Germinal center (tissue), 1 donor: ENCODE results near the gene CYP26C1.

Experiments used
- DNase-seq: peaks from one replicate; pipeline ENCODE4 v3.0.0; 2012; ENCODE audit warnings: mixed read lengths, low spot score

Gene CYP26C1, protein sequence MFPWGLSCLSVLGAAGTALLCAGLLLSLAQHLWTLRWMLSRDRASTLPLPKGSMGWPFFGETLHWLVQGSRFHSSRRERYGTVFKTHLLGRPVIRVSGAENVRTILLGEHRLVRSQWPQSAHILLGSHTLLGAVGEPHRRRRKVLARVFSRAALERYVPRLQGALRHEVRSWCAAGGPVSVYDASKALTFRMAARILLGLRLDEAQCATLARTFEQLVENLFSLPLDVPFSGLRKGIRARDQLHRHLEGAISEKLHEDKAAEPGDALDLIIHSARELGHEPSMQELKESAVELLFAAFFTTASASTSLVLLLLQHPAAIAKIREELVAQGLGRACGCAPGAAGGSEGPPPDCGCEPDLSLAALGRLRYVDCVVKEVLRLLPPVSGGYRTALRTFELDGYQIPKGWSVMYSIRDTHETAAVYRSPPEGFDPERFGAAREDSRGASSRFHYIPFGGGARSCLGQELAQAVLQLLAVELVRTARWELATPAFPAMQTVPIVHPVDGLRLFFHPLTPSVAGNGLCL

DNA sequence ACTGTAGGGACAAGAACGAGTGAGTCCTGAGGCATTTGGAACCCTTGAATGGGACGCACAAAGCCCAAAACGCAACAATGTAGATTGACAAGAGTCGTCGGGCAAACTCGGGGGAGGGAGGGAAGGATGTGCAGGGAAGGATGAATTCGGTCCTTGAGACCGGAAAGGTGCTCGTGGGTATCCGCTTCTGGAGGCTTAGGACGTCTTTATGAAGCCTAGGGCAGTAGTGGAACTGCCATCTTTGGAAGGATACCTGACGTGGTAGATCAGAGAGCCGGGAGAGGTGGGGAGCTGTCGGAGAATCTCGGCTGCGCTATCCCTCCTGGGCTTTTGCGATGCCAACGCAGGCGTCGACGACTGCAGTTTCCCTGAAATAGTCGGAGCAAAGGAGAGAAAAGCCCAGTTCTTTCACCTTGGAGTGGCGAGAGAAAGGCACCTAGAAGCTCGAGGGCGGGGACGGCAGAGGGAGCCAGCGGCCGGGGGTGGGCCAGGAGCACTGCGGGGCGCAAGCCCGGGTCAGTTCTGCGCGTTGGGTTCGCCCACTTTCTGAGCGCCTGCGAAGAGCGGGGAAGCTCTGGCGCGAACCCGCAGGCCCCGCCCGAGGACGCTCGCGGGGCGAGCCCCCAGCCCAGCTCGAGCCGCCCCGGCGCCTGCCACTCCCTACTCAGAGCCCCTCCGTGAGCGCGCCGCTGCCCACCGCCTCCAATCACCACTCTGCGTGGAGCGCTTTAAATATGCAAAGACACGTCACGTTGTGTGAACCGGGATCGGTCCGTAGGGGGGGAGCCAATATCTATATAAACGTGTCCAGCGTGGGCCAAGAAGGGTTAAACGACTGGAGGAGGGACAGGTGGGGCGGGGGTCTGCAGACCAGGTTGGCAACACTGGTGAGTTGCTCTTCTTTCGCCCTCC, at the start of gene CYP26C1:
TSS of gene CYP26C1 (plus strand) at position 824 of the 912 bp plus-strand sequence. CDS start 466 bp downstream, outside the sequence.
- no peak for DNase-seq

DNA sequence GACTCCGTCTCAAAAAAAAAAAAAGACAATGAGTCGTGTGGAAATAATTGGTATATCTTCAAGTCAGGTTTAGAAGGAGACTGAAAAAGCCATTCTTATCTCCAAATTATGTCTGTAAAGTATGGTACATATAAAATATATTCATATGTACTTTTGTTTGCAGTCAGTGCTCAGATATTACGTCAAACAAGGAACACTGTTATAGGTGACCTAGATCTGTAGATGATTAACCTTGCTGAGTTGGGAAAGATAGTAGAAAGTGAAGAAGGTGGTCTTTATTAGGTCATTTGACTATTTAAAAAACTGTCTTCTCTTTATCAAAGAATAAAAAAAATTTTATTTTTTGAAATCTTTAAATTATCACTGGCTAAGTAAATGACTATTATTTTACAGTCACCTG, 44.9 kb upstream of the CYP26C1 start:
- no peak for DNase-seq

DNA sequence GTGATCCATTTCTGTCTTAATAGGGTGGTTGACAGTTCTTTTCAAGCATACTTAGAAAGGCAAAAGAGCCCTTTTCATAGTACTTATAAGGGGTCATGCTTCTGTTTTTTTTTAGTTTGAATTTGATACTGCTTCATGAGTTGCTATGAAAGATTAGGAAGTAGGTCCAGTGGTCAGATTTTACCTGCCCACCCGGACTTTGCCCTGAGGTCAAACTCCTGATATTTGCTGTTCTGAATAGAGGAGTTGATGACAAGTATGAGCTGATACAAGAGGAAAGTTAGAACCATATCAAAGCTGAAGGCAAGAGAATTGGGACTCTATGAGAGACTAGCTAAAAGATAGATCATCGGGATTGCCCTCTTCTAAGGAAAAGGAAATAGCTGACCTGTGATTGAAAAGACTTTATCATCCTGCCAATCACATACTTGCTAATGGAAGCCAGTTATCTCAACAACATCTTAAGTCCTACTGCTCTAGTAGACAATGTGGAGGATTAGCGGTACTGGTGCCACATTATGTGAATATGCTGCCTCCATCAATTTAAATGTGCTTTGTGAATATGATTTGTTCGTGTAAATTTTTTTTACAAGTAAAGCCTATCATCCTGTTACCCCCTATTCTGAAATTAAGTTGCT, 37.5 kb upstream of the CYP26C1 start:
- DNase-seq, result no peak

DNA sequence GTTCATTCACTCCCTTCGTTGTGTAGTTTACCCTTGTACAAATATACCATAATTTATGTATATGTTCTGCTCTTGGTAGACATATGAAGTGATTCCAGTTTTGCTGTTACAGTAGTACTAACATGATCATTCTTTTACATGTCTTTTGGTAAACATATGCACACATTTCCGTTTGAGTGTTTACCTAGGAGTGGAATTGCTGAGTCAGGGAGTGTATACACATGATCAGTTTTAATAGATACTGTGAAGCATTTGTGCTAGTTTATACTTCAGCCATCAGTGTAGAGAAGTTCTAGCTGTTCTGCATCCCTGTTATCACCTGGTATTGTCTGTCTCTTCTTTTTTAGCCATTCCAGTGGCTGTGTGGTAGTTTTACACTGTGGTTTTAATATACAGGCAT, 34.5 kb upstream of the CYP26C1 start:
- no peak for DNase-seq

DNA sequence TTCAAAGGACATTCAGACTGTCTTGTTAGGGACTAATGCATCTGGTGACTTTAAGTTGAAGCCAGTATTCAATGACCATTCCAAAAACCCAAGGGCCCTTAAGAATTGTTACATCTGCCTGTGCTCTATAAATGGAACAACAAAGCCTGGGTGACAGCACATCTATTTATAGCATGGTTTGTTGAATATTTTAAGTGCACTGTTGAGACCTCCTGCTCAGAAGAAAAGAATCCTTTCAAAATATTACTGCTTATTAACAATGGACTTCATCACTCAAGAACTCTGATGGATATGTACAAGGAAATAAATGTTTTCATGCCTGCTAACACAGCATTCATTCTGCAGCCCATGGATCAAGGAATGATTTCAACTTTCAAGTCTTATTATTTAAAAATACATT, 33.1 kb upstream of the CYP26C1 start:
- DNase-seq, result no peak

DNA sequence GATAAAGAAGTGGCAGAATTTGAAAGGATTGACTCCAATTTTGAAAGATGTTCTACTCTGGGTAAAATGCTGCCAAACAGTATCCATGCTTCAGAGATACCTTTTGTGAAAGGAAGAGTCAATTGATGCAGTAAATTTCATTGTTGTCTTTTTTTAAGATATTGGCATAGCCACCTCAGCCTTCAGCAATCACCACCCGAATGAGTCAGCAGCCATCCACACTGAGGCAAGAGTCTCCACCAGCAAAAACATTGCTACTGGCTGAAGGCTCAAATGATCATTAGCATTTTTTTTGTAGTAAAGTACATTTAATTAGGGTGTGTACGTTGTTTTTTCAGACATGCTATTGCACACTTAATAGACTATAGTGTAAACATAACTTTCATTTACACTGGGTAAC, 31.7 kb upstream of the CYP26C1 start:
- no peak for DNase-seq

DNA sequence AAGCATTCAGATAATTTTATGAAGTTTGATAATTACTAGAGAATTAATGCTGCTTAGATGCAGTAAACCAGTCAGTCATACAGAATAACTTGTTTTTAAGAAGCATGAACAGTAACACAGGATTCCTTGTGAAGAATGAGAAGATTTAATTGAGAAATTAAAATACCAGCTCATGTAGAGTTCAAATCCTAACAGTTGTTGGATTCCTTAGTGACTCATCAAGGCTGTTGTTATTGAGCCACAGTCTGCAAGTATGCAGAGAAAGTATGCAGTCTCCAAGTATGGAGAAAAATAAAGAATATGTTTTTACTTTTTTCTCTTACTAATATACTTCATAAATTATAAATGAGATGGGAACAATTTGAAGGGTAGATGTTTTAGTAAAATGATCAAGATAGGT, 30.2 kb upstream of the CYP26C1 start:
- DNase-seq, result no peak

DNA sequence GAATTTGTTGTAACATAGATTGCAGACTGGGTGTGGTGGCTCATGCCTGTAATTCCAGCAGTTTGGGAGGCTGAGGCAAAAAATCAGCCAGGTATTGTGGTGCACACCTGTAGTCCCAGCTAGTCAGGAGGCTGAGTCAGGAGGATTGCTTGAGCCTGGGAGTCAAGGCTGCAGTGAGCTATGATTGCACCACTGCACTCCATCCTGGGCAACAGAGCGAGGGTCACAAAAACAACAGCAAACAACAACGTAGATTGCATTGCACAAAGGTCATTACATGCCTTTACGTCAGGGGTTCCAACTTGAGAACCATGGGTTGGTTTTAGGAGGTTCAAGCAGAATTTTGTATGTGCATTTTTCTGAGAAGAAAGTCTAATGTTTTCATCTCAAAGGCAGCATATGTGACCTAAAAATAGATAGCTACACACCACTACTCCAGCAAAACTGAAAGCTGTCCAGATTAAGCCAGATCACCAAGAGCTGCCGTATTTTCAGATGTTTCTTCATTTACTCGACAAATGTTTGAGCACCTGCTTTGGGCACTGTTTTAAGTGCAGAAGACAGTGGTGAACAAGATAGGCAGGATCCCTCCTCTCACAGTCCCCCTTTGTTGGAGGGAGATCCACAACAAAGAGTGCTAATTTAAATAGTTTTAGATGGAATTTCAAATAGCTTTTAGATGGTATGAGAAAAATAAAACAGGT, 28.3 kb upstream of the CYP26C1 start:
- DNase-seq, result no peak

DNA sequence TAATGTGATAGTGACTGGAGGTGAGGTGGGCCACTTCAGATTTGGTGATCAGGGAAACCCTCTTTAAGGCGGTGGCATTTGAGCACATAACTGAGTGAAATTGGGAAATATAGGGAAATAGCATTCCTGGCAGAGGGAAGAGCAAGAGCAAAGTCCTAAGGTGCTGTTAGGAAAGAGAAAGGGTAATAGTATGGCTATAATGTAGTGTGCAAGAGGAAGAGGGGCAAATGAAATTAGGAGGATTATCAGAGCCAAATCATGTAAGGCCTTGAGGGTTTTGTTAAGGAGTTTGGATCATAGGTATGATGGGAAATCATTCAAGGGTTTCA, 27.8 kb upstream of the CYP26C1 start:
- DNase-seq, result no peak

DNA sequence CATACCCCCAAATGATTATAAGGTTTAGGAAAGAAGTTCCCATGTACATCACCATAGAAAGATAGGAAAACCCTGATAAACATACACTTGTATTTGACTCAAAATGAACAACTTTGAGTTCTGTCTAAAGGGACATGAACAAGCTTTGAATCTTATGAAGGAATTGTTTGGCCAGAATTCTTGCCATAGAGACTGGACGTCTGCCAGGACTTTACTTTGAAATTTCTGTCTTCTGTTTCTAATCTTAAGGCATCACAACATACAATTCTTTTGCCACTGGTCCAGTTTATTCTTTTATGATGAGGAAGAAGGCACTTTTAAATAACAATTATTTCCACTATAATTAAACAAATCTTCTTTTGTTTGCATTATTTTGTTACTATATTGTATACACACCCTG, 26.2 kb upstream of the CYP26C1 start:
- DNase-seq, result no peak

DNA sequence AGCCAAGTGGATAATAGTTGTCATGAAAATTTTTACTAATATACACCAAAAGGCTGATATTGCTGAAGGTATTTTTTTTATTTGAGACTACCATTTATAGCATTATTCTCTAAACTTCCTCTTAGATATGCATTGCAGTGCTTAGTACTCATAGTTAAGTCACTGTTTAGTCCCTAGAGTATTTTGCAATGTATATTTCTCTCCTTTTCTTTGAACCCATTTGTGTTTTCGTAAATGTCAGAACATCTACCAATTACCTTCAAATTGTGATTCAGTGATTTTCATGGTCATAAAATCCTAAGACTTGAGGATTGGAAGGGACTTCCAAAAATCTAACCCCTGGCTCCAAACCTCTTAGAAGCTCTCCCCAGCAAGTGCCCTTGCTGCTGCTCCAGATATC, 21.5 kb upstream of the CYP26C1 start:
- no peak for DNase-seq

DNA sequence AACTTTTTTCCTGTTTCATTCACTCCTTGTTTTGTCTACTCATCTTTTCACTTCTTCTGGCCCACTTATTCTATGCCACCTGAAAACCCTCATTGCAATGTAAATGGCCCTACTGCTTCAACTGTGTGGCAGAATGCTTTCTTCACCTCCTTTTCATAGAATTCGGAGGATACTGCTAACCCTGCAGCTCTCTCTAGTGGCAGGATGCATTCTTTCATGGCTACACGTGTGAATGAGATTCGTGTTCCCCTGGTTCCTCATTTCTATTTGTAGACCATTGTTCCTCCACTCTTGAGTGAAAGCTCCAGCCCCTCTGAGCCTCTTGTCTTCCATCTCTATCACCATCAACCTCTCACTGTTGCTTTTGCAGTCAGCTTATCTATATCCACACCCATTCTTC, 20.9 kb upstream of the CYP26C1 start:
- DNase-seq, result peak; percentile 41

DNA sequence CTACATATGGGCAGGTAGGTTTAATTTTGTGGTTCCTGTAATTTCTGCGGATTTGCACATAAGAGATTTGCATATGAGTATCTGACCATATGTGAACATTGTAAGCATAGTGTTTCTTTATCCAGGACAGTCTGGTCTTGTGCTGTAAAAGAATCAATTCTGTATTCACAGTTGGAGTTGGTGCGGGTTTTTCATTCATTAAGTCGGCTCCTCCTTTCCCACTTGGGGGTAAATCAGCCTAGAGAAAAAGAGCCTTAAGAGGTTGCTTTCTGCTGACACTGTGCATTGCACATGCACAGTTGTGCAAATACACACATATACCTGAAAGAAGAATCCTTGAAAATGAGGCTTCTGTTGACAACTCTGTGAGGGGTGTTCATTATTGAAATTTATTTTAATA, 6.1 kb upstream of the CYP26C1 start:
- DNase-seq, result no peak

DNA sequence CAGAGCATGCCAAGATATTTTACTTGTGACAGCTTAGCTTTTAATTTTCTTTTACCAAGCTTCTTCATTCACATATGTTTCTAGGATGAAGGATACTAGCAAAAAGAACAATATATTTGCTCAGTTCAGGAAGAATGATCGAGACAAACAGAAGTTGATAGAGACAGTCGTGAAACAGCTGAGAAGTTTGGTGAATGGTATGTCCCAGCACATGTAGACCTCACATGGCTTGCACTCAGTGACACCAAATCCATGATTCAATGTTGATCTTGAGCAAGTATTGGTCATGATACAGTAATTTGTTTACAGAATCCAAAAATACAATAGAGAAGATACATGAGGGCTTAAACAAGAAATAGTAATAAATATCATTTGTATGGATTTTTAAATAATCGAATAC, 2.5 kb upstream of the CYP26C1 start:
- no peak for DNase-seq

DNA sequence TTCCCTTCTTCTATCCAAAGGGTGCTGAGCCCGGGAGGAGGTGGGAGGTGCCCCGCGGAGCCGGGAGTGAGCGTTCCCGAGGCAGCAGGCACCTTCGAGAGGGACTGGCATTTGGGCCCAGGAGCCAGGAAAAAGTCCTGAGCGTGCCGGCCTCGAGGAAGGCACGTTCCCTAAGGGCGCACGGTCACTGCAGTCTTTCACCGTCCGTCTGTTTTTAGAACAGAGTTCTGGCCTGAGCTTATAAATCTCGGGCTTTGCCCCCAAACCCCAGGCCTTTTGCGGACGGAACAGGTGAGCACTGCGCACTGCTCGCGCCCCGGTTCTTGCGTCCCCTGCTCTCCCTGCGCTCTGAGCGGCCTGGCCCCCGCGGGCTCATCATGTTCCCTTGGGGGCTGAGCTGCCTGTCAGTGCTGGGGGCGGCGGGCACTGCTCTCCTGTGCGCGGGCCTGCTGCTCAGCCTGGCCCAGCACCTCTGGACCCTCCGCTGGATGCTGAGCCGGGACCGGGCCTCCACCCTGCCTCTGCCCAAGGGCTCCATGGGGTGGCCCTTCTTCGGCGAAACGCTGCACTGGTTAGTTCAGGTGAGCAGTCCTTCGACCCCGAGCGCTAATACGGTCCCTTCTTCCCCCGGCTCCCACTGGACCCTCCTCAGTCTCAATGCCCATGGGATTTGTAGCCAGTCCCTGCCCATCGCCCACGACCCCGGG, 442 bp downstream of the CYP26C1 start:
- DNase-seq, result no peak

DNA sequence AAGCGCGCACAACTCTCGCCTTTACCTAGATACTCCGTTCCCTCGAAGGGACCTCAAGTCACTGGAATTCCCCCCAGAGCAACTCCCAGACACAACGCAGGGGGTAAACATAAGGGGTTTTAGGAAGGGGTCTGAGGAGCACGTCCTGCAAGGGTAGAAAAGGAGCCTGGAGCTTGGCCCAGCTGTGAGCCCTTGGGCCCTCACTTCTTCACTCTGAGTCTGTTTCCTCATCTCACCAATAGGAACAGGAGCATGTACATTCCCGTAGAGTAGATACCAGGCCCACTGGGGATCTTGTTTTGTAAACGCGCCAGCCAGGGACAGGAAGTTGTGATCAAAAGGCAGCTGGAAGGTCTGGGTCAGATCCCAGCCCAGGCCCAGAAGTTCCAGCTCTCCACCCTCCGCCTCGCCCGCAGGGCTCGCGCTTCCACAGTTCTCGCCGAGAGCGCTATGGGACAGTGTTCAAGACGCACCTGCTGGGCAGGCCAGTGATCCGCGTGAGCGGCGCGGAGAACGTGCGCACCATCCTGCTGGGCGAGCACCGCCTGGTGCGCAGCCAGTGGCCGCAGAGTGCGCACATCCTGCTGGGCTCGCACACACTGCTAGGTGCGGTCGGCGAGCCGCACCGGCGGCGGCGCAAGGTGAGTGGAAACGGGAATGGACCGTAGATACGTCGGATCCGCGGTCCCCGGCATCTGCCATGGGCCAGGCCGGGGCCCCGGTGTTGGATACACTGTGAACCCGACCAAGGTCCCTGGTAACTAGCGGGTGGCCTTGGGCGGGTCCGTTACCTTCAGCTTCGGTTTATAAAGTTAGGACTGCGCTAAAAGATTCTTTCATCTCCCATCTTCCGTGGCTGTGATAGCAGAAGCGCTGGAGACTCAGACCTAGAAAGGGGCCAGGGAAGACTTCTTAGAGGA, 1.3 kb downstream of the CYP26C1 start:
- no peak for DNase-seq

DNA sequence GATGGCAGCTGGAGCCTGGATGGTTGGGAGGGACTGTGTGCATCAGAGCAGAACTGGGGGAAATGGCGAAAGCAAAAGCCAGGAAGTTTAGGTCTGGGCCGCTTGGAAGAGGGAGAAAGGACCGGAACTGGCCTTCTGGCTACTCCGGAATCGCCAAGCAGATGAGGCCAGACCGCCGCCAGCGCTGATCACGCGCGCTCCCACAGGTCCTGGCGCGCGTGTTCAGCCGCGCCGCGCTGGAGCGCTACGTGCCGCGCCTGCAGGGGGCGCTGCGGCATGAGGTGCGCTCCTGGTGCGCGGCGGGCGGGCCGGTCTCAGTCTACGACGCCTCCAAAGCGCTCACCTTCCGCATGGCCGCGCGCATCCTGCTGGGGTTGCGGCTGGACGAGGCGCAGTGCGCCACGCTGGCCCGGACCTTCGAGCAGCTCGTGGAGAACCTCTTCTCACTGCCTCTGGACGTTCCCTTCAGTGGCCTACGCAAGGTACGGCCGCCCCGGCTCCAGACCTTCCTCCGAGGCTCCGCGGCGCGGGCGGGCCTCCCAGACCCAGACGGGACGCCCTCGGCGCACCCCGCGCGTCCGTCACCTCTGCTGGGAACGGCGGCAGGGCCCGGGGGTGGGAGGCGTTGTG, 2.0 kb downstream of the CYP26C1 start:
- peak; percentile 82 for DNase-seq

DNA sequence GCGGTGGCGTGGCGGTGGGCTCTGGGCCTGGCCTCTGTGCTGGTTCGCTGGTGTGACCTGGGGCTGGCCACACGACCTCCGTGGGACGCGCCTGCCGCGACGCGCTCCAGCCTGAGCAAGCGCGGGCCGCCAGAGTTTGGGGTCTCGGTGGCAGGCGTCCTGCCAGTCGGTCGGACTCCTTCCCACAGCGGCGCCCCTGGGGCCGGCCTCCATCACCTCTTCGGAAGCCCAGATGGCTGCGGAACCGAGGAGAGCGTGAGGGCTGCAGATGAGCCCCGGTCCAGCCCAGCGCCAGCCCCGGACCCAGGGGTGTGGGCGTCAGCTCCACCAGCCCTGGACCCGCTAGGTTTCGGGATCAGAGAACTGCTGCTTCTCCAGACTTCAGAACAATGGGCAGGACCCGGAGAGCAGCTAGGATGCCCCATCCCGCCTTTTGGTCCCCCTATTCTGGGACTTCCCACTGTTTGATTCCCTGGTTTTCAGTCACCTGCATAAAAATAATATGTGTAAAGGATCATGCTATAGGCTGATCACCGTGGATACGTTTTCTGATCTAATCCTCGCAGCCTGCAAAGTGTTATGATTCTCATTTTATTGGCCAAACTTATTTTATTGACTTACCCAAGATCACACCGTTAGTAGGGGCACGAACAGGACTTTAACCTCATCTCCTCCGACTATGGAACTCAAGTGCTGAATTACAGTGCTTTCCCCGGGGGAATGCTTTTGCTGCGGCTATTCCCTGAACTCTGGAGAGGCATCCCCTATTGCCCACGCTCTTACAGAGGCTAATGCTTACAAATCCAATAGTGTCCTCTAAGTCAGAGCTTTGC, 2.8 kb downstream of the CYP26C1 start:
- DNase-seq, result no peak
